Loucy (cell line): ENCODE measurements around the gene DDAH2.

Experiments used
- CTCF ChIP-seq: fragments of 200-600 bp; sonication (generic); conservative IDR thresholded peaks from 2 replicates; pipeline ENCODE4 v1.5.1; 2014; ENCODE audit warnings: mild to moderate bottlenecking, antibody characterized with exemption, low read length
- EZH2phosphoT487 ChIP-seq: fragments of 200-600 bp; IDR thresholded peaks from 2 replicates; pipeline ENCODE4 v1.6.1; 2018; ENCODE audit warnings: antibody characterized with exemption, mild to moderate bottlenecking, moderate library complexity, borderline replicate concordance

DNA sequence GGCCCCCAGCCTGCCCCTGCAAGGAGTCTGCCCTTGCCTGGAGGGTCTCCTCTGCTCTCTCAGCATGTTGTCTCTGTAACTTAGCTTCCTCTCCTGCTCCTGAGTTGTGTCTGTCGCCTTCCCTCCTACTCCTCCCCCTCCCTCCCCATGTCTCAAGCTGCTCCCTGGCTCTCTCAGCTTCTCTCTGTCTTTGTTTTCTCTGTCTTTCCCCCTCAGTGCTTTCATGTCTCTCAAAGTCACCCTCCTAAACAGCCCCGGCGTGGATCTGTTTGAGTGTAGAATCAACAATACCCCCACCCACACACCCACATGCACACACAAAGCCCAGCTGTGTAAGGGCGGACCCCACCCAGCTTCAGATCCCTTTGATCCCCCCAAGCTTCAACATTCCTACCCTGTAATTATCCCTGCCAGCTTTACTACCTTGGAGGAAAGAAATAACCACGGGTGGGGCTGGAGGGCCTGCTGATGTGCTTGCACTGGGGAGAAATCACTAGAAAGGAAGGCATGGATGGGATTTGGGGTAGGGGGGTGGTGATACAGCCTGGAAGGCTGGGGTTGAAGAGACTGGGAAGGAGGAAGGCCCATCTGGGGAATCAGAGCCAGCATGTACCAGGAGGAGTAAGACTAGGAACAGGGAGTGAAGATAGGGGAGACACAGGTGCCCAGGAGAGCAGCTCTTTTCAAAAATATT, 15.0 kb downstream of the DDAH2 start:
- TF ChIP-seq CTCF = no peak
- TF ChIP-seq EZH2phosphoT487 = no peak
